HL-60 (cell line): Measurements from ENCODE around the gene WNT11.
A peak's percentile ranks its signal among the peaks of the same experiment; 100 is the strongest.

ENCODE experiments used
- DNase-seq, 2 experiments: peaks; one replicate each; pipeline ENCODE4 v3.0.0-alpha.2; 2010 to 2020; ENCODE audit warnings: low read depth in 1 of 2, low spot score in 1 of 2
- H3K27ac ChIP-seq: fragments of 250-450 bp; sonication (Bioruptor Pico); replicated peaks from 2 replicates; pipeline ENCODE4 v1.5.1; 2020; ENCODE audit warnings: mild to moderate bottlenecking, moderate library complexity
- H3K27me3 ChIP-seq: fragments of 250-450 bp; sonication (Bioruptor Pico); 2 replicates; pipeline ENCODE4 v1.5.1; 2021; ENCODE audit warnings: mild to moderate bottlenecking, moderate library complexity; ENCODE audit not compliant: insufficient read depth, poor library complexity, severe bottlenecking
- H3K4me3 ChIP-seq: replicated peaks from 2 replicates; pipeline ENCODE4 v1.5.1; 2011; ENCODE audit warnings: mild to moderate bottlenecking, control low read depth, low read length; ENCODE audit not compliant: insufficient read depth
- GABPA ChIP-seq: IDR thresholded peaks from 2 replicates; pipeline ENCODE4 v1.6.1; 2012; ENCODE audit warnings: low read depth
- POLR2AphosphoS5 ChIP-seq: IDR thresholded peaks from 2 replicates; pipeline ENCODE4 v1.6.1; 2012; ENCODE audit warnings: low read depth
- SPI1 ChIP-seq: IDR thresholded peaks from 2 replicates; pipeline ENCODE4 v1.6.1; 2012; ENCODE audit warnings: low read depth, mild to moderate bottlenecking, borderline replicate concordance
- TF ChIP-seq, protein P1 (sequence below): IDR thresholded peaks from one replicate; pipeline ENCODE4 v1.5.1; 2011; ENCODE audit warnings: low read length, control low read depth, inconsistent platforms; ENCODE audit not compliant: insufficient read depth
- TF ChIP-seq, protein P2 (sequence below): IDR thresholded peaks from 2 replicates; pipeline ENCODE4 v1.6.1; 2012; ENCODE audit warnings: low read depth; ENCODE audit not compliant: insufficient replicate concordance

The WNT11 gene

DNA sequence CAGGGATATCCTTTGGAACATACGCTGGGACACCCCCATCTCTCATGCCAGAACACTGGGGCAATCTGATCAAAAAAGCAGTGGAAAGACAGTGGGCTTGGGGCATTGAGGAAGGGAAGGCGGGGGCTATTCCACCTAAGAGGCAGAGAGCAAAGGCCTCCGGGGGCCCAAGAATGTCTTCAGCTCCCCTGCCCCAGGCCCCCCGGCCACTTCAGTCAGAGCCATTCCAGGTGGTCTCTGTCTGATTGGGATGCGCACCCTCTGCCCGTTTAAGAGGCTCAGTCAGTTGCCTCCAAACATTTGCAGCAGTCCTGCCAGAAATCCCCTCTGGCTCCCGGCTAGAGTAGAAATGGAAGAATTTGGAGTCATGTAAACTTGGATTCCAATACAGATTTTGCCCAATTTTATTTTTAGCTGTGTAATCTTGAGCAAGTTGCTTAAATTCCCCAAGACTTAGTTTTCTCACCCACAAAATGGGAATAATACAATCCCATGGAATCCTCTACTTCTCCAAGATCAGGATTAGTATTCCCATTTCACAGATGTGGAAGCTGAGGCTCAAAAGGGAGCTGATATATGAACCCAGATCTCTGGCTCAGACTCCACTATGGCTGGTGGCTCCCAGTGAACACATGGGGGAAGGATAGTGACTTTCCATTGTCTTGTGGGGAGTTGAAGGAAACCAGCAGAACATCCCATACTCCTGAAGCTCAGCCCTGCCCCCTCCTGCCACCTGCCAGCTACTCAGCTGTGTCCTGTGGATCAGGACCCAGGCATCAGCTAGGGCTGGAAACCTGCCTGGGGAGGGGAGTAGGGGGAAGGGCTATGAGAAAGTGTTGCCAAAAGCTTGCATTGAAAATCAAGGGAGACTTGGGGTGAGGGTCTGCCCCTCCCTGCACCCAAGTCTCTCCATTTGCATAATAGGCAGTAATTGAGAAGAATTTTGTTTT is 6.1 kb upstream of the WNT11 start:
- no peak for DNase-seq
- peaks cover 29% of the 10 kb centered on the region for H3K27me3 ChIP-seq

DNA sequence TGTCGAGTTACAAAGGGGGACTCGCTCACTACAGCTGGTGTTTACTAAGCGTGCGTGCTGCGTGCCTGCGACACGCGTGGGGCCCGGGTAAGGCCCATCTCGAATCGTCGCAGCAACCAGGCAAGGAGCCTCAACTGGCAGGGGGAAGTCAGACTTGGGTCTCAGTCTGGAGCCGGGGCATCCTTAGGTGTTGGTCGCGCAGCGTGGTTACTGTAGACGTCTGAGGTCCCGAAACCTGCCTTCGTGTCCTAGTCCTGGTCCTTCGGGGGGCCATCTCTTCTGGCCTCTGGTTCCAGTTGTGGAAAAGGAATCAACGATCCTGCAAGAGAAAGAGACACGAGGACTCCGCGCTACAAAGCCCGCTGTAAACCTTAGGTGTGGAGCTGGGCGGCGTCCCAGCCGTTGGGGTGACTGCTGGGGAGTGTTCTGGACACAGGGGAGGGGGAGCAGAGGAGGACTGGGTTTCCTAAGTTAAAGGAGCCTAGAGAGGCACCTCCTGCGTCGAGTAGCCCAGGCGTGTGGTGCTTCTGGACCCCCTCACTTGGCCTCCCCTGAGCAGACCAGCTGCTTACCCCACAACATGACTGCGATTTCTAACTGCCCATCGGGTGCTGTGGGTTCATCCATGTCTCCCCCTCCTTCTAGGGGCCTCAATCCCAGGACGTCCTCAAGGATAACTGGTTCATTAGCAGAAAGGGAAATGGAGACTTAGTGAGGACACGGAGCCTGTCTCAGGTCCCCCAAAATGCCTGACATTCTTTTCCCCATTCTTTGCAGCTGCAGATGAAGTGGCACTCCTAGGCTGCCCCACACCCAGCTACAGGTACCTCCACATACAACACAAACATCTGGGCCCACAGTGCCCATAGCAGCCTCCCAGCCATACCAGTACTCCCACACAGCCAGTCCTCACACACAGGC is 4.9 kb upstream of the WNT11 start:
- Histone ChIP-seq H3K27me3 (peaks cover 33% of the 10 kb centered on the region), H3K27ac (no peak overlapping the region), H3K4me3 (no peak overlapping the region)
- DNase-seq: no peak
- TF ChIP-seq, protein P1, sequence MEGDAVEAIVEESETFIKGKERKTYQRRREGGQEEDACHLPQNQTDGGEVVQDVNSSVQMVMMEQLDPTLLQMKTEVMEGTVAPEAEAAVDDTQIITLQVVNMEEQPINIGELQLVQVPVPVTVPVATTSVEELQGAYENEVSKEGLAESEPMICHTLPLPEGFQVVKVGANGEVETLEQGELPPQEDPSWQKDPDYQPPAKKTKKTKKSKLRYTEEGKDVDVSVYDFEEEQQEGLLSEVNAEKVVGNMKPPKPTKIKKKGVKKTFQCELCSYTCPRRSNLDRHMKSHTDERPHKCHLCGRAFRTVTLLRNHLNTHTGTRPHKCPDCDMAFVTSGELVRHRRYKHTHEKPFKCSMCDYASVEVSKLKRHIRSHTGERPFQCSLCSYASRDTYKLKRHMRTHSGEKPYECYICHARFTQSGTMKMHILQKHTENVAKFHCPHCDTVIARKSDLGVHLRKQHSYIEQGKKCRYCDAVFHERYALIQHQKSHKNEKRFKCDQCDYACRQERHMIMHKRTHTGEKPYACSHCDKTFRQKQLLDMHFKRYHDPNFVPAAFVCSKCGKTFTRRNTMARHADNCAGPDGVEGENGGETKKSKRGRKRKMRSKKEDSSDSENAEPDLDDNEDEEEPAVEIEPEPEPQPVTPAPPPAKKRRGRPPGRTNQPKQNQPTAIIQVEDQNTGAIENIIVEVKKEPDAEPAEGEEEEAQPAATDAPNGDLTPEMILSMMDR: no peak
- TF ChIP-seq GABPA (no peak), POLR2AphosphoS5 (no peak), SPI1 (no peak)
- TF ChIP-seq, protein P2, sequence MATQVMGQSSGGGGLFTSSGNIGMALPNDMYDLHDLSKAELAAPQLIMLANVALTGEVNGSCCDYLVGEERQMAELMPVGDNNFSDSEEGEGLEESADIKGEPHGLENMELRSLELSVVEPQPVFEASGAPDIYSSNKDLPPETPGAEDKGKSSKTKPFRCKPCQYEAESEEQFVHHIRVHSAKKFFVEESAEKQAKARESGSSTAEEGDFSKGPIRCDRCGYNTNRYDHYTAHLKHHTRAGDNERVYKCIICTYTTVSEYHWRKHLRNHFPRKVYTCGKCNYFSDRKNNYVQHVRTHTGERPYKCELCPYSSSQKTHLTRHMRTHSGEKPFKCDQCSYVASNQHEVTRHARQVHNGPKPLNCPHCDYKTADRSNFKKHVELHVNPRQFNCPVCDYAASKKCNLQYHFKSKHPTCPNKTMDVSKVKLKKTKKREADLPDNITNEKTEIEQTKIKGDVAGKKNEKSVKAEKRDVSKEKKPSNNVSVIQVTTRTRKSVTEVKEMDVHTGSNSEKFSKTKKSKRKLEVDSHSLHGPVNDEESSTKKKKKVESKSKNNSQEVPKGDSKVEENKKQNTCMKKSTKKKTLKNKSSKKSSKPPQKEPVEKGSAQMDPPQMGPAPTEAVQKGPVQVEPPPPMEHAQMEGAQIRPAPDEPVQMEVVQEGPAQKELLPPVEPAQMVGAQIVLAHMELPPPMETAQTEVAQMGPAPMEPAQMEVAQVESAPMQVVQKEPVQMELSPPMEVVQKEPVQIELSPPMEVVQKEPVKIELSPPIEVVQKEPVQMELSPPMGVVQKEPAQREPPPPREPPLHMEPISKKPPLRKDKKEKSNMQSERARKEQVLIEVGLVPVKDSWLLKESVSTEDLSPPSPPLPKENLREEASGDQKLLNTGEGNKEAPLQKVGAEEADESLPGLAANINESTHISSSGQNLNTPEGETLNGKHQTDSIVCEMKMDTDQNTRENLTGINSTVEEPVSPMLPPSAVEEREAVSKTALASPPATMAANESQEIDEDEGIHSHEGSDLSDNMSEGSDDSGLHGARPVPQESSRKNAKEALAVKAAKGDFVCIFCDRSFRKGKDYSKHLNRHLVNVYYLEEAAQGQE: no peak

More for the DNA sequence above, 6.1 kb upstream of the WNT11 start:
- no peak overlapping the region for H3K27ac ChIP-seq
- TF ChIP-seq POLR2AphosphoS5: no peak
- TF ChIP-seq, protein P2: no peak
- no peak for TF ChIP-seq GABPA
- no peak for TF ChIP-seq SPI1
- TF ChIP-seq, protein P1: no peak
- H3K4me3 ChIP-seq: no peak overlapping the region

DNA sequence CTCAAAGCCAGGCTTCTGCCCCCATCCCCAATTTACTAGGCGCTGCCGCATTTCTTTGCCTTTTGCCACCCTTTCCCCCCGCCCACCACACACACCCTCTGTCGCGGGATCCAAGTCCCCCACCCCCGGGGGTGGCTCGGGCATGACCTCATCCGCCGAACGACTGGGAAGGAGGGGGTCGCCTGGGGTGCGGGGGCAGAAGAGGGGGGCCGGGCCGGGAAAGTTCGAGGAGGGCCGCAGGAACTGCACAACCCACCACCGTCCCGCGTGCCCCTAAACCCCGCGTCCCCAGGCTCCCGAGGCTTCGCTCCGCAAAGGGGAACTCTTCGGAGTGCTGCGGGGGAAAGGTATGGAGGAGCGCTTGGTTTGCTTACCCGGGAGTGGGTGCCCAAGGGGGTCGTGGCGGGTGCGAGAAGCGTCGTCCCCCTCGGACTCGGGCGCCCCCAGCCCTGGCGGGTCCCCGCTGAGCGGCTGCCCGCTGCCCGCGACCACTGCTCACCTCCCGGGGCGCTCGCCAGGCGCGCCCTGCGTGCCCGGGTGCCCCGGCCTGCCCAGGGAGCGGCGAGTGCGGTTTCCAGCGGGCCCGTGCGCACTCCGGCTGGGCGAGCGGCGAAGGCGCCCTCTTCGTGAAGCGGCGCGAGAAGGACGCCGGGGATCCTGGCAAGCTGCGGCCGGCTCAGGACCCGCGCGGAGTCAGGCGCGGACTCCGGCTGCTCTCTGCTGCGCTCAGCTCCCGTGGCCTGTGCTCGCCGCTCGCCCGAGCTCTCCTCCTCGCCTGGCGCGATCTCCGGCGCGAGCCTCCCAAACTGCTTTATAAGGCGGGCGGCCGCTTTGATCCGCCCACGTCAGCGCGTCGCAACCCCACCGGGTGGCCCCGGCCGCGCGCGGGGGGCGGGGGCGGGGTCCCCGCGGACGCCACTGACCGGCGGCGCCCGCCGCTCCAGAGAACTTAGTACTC is 4.0 kb upstream of the WNT11 start:
- Histone ChIP-seq H3K4me3 (peak overlapping the region; percentile 46), H3K27ac (no peak overlapping the region), H3K27me3 (peaks cover 42% of the 10 kb centered on the region)

More for the DNA sequence above, 4.0 kb upstream of the WNT11 start:
- DNase-seq: peak in 1 of 2 experiments; percentile 47
- TF ChIP-seq GABPA: no peak
- TF ChIP-seq SPI1: peak; percentile 32; the same call in 1 of the 2 replicates
- TF ChIP-seq, protein P1: no peak
- TF ChIP-seq, protein P2: no peak
- no peak for TF ChIP-seq POLR2AphosphoS5
